ENCODE results near the gene HTR3C. TPM values are rescaled to one million over a fixed set of nuclear protein-coding genes. Genes with fewer than 3 reads are reported as not detected.

HTR3C gene
- total and polyA plus RNA-seq, 7 donors, result 0.19 to 0.60 TPM; not detected in 5

DNA sequence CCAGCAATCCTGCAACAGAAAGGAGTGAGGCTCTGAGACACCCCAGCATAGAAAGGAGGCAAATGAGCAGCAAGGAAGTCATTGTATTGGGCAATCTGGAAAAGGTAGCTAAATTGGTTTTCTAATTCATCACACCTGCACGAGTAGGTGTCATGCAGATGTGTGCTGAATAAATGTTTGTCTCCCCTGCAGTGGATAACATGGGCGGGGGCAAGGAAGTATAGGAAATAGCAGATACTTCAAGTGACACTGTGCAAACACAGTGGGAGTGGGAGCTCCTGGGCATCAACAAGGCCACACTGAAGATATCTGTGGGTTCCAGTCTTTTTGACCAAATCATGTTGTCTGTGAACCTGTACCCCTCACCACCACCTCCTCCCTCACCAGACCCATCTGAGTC is 29.6 kb downstream of the HTR3C start:
- Histone ChIP-seq H3K4me3 (no peak overlapping the region), H3K27me3 (no peaks in the 10 kb centered on the region), H3K9me3 (no peaks in the 10 kb centered on the region), H3K36me3 (no peaks in the 10 kb centered on the region), H3K27ac (no peak overlapping the region), H3K4me1 (no peaks in the 10 kb centered on the region)
- no peak for DNase-seq
- intact Hi-C loops (cut with DNase I), result no loop called here
- 36 to 64% methylated on average over 2 of the region's 2 CpGs for WGBS, 2 donors
- TF ChIP-seq, protein P1, sequence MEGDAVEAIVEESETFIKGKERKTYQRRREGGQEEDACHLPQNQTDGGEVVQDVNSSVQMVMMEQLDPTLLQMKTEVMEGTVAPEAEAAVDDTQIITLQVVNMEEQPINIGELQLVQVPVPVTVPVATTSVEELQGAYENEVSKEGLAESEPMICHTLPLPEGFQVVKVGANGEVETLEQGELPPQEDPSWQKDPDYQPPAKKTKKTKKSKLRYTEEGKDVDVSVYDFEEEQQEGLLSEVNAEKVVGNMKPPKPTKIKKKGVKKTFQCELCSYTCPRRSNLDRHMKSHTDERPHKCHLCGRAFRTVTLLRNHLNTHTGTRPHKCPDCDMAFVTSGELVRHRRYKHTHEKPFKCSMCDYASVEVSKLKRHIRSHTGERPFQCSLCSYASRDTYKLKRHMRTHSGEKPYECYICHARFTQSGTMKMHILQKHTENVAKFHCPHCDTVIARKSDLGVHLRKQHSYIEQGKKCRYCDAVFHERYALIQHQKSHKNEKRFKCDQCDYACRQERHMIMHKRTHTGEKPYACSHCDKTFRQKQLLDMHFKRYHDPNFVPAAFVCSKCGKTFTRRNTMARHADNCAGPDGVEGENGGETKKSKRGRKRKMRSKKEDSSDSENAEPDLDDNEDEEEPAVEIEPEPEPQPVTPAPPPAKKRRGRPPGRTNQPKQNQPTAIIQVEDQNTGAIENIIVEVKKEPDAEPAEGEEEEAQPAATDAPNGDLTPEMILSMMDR (IDR thresholded peaks at IDR 0.05), result no peak
- TF ChIP-seq EP300 (IDR thresholded peaks at IDR 0.05), result no peak
- no peak for TF ChIP-seq POLR2AphosphoS5 (IDR thresholded peaks at IDR 0.05)
- TF ChIP-seq POLR2A (IDR thresholded peaks at IDR 0.05), result no peak

DNA sequence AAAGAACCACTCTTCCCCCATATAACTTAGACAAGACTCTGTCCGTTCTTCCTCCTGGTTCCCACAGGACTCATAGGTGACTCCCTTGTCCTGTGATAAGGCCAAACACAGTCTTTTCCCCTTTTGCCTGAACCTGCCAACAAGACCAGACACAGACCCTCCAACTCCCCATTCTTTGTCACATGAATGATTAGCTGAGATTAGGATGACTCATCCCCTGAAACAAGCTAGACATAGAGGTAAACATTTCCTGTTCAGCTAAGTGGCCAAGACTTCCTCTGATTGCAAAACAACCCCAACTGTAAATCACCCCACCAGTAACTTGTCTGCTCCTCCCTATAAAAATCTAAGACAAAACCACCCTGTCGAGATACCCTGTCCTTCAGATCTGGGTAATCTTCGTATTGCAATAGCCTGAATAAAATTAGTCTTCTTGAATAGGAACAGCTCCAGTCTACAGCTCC is 32.6 kb downstream of the HTR3C start:
- Histone ChIP-seq H3K36me3 (no peaks in the 10 kb centered on the region), H3K4me1 (no peaks in the 10 kb centered on the region), H3K27ac (no peak overlapping the region), H3K9me3 (no peaks in the 10 kb centered on the region), H3K27me3 (no peaks in the 10 kb centered on the region), H3K4me3 (no peak overlapping the region)
- intact Hi-C loops (cut with DNase I), result no loop called here
- 56 to 74% methylated on average over 3 of the region's 3 CpGs for WGBS, 2 donors
- TF ChIP-seq POLR2AphosphoS5 (IDR thresholded peaks at IDR 0.05), result no peak
- TF ChIP-seq, protein P1 (IDR thresholded peaks at IDR 0.05), result no peak
- no peak for TF ChIP-seq EP300 (IDR thresholded peaks at IDR 0.05)
- TF ChIP-seq POLR2A (IDR thresholded peaks at IDR 0.05), result no peak
- no peak for DNase-seq

DNA sequence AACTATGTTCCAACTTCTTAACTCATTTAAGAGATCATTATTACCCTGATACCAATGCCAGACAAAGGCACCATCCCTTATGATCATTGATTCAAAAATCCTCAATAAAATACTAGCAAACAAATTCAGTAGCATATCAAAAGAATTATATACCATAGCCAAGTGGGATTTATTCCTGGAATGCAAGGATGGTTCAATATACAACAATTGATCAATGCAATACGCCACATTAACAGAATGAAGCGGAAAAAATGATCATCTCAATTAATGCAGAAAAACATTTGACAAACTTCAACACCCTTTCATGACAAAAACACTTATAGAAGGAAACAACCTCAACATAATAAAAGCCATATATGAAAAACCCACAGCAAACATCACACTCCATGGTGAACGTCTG is 39.4 kb downstream of the HTR3C start:
- Histone ChIP-seq H3K36me3 (no peaks in the 10 kb centered on the region), H3K4me1 (no peaks in the 10 kb centered on the region), H3K27ac (no peak overlapping the region), H3K9me3 (peaks cover 0 to 10% (median 2%) of the 10 kb centered on the region in 4 donors), H3K4me3 (no peak overlapping the region), H3K27me3 (no peaks in the 10 kb centered on the region)
- intact Hi-C loops (cut with DNase I), result no loop called here
- no peak for TF ChIP-seq POLR2A (IDR thresholded peaks at IDR 0.05)
- TF ChIP-seq, protein P1 (IDR thresholded peaks at IDR 0.05), result no peak
- no peak for DNase-seq
- 92 to 94% methylated on average over 3 of the region's 3 CpGs for WGBS, 2 donors

DNA sequence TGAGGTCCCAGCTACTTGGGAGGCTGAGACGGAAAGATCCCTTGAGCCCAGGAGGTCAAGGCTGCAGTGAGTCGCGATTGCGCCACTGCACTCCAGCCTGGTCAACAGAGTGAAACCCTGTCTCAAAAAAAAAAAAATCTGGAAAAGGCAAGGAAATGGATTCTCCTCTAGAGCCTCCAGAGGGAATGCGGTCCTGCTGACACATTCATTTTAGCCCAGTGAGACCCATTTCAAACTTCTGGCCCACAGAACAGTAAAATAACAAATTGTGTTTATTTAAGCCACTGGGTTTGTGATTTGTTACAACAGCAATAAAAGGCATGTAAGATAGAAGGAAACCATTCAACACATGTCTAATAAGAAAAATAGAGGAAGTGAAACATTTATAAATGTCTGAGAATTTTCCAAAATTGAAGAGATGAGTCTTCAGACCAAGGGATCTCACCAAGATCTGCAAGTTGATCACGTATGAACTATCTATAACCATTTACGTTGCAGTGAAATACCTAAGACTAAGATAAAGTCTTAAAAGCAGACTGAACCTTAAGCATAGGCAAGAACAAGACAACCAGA is 44.0 kb downstream of the HTR3C start, which contains the start of gene HTR3E:
Gene HTR3E (plus strand): TSS at position 254 of the 573 bp plus-strand sequence. CDS start 466 bp downstream, outside the sequence.
- DNase-seq, result no peak
- H3K4me3 ChIP-seq, result no peak within 1 kb of the TSS
- H3K4me1 ChIP-seq, result no peaks in the 10 kb centered on the region
- intact Hi-C loops (cut with DNase I), result no loop called here
- no peaks in the 10 kb centered on the region for H3K36me3 ChIP-seq
- no peak for TF ChIP-seq POLR2AphosphoS5 (IDR thresholded peaks at IDR 0.05)
- TF ChIP-seq EP300 (IDR thresholded peaks at IDR 0.05), result no peak
- TF ChIP-seq, protein P1 (IDR thresholded peaks at IDR 0.05), result no peak
- TF ChIP-seq POLR2A (IDR thresholded peaks at IDR 0.05), result no peak
- H3K9me3 ChIP-seq, result peaks cover 0 to 10% (median 2%) of the 10 kb centered on the region in 4 donors
- H3K27me3 ChIP-seq, result no peaks in the 10 kb centered on the region
- H3K27ac ChIP-seq, result no peak within 1 kb of the TSS
- 89% methylated on average over 7 of the region's 7 CpGs for WGBS, 2 donors

DNA sequence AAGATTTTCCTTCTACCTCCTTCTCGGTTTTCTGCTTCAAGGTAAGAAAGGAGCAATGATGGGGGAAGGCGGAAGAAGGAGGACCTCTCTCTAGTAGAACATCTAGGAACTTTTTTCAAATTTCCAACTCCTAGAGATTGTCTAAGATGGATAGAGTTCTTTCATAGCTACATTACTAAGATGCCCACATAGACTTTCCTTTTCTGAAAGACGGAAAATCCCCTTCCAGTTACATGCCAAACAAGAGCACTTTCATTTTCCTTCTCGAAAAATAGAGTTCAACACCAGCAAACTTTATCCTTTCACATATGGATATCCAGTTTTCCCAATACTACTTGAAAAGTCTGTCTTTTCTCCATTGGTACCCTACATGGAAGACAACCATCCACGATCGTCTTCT is 44.7 kb downstream of the HTR3C start:
- TF ChIP-seq, protein P1 (IDR thresholded peaks at IDR 0.05), result no peak
- TF ChIP-seq POLR2A (IDR thresholded peaks at IDR 0.05), result no peak
- no peak for TF ChIP-seq POLR2AphosphoS5 (IDR thresholded peaks at IDR 0.05)
- TF ChIP-seq EP300 (IDR thresholded peaks at IDR 0.05), result no peak
- intact Hi-C loops (cut with DNase I), result no loop called here
- DNase-seq, result no peak
- peaks cover 0 to 4% (median under 1%) of the 10 kb centered on the region in 4 donors for H3K9me3 ChIP-seq
- H3K36me3 ChIP-seq, result no peaks in the 10 kb centered on the region
- no peak overlapping the region for H3K4me3 ChIP-seq
- no peaks in the 10 kb centered on the region for H3K27me3 ChIP-seq
- no peaks in the 10 kb centered on the region for H3K4me1 ChIP-seq
- WGBS, 2 donors, result 90% methylated on average over 6 of the region's 6 CpGs
- no peak overlapping the region for H3K27ac ChIP-seq
